A549 (cell line): ENCODE measurements around the gene CENPQ. TPM values are rescaled to one million over a fixed set of nuclear protein-coding genes. Genes with fewer than 3 reads are reported as not detected.

ENCODE experiments used
- ATAC-seq, 2 experiments: fragments of 200-7000 bp in 1 of 2; fragments of >200 bp in 1 of 2; cut with Nextera tagmentation in 1 of 2; cut with Tn5 transposase in 1 of 2; 3 replicates each; pipeline versions ENCODE4 v1.8.0 to v1.9.1; 2018 to 2020; ENCODE audit warnings: mild to moderate bottlenecking in 1 of 2, moderate library complexity in 1 of 2
- CTCF ChIA-PET: fragments of 300-600 bp; sonication (Branson Sonifier 250); formaldehyde crosslinking; extraction: SDS; loops from one replicate; lab custom pipeline; 2021; ENCODE audit warnings: antibody characterized with exemption, inconsistent platforms; lab: Yijun Ruan, JAX
- POLR2A ChIA-PET: fragments of 350-600 bp; formaldehyde crosslinking; extraction: SDS; loops from one replicate; lab custom pipeline; 2021; ENCODE audit warnings: antibody characterized with exemption, inconsistent platforms; lab: Yijun Ruan, JAX
- DNase-seq, 2 experiments: peaks; one replicate each; pipeline versions ENCODE4 v3.0.0 to v3.0.0-alpha.2; 2011 to 2016; ENCODE audit warnings: low read depth in 1 of 2, low spot score in 1 of 2
- FAIRE-seq: peaks from 2 replicates; lab custom pipeline; 2011; peaks lifted over from hg19 to GRCh38; lab: Jason Lieb, UNC
- H3K27ac ChIP-seq, 2 experiments: fragments of >200 bp; sonication (Bioruptor Twin); formaldehyde crosslinking; 3 replicates each; pipeline ENCODE4 v1.5.1; 2016 to 2017
- H3K4me1 ChIP-seq: fragments of >200 bp; sonication (Bioruptor Twin); formaldehyde crosslinking; 3 replicates; pipeline ENCODE4 v1.6.1; 2016
- H3K4me2 ChIP-seq: fragments of >200 bp; sonication (Bioruptor Twin); formaldehyde crosslinking; 3 replicates; pipeline ENCODE4 v1.6.1; 2016
- H3K4me3 ChIP-seq: fragments of >200 bp; sonication (Bioruptor Twin); formaldehyde crosslinking; 3 replicates; pipeline ENCODE4 v1.5.1; 2016
- H3K9me3 ChIP-seq: fragments of >200 bp; sonication (Bioruptor Twin); formaldehyde crosslinking; 3 replicates; pipeline ENCODE4 v1.6.1; 2016
- CBX2 ChIP-seq: fragments of 200-600 bp; sonication (generic); IDR thresholded peaks from 2 replicates; pipeline ENCODE4 v1.6.1; 2016; ENCODE audit warnings: low read depth, mild to moderate bottlenecking, borderline replicate concordance
- CBX8 ChIP-seq: fragments of 200-600 bp; sonication (generic); IDR thresholded peaks from 2 replicates; pipeline ENCODE4 v1.6.1; 2016
- CEBPB ChIP-seq, 2 experiments: fragments of >200 bp in 1 of 2; sonication (Bioruptor Twin) in 1 of 2; formaldehyde crosslinking in 1 of 2; IDR thresholded peaks; 2 replicates each; pipeline ENCODE4 v1.6.1; 2012 to 2016
- CTCF ChIP-seq: fragments of >200 bp; sonication (Bioruptor Twin); formaldehyde crosslinking; IDR thresholded peaks from 3 replicates; pipeline ENCODE4 v1.5.1; 2016
- EHMT2 ChIP-seq: fragments of 200-600 bp; sonication (generic); IDR thresholded peaks from 2 replicates; pipeline ENCODE4 v1.6.1; 2016; ENCODE audit warnings: antibody characterized with exemption, low read depth, mild to moderate bottlenecking, moderate library complexity
- FOSB ChIP-seq: fragments of 250-450 bp; sonication (Bioruptor Pico); IDR thresholded peaks from 2 replicates; pipeline ENCODE4 v1.5.0; 2020; ENCODE audit warnings: mild to moderate bottlenecking, moderate library complexity
- GATA3 ChIP-seq: IDR thresholded peaks from 2 replicates; pipeline ENCODE4 v1.6.1; 2012; ENCODE audit warnings: borderline replicate concordance
- HES2 ChIP-seq: fragments of >200 bp; sonication (Bioruptor Twin); formaldehyde crosslinking; IDR thresholded peaks from 2 replicates; pipeline ENCODE4 v1.6.1; 2016
- HMGXB4 ChIP-seq: fragments of 250-450 bp; sonication (Bioruptor Pico); IDR thresholded peaks from 2 replicates; pipeline ENCODE4 v1.5.0; 2021; ENCODE audit warnings: mild to moderate bottlenecking, moderate library complexity, borderline replicate concordance
- HOXA7 ChIP-seq: fragments of 250-450 bp; sonication (Bioruptor Pico); IDR thresholded peaks from 2 replicates; pipeline ENCODE4 v1.5.0; 2020; ENCODE audit warnings: mild to moderate bottlenecking, moderate library complexity
- JUNB ChIP-seq: fragments of >200 bp; sonication (Bioruptor Twin); formaldehyde crosslinking; IDR thresholded peaks from 2 replicates; pipeline ENCODE4 v1.6.1; 2016
- KDM5A ChIP-seq: fragments of 200-600 bp; sonication (generic); IDR thresholded peaks from 2 replicates; pipeline ENCODE4 v1.6.1; 2016; ENCODE audit warnings: antibody characterized with exemption, mild to moderate bottlenecking
- MAFK ChIP-seq: fragments of 450-650 bp; IDR thresholded peaks from 2 replicates; pipeline ENCODE4 v1.6.1; 2014; ENCODE audit not compliant: partially characterized antibody
- NPAS2 ChIP-seq: fragments of 250-450 bp; sonication (Bioruptor Pico); IDR thresholded peaks from 2 replicates; pipeline ENCODE4 v1.8.0; 2022; ENCODE audit warnings: mild to moderate bottlenecking, moderate library complexity, borderline replicate concordance
- POLR2AphosphoS2 ChIP-seq: conservative IDR thresholded peaks from 2 replicates; pipeline ENCODE4 v1.6.1; 2012; ENCODE audit warnings: low read length, improper control_type of control experiment, inconsistent platforms
- RAD21 ChIP-seq, 2 experiments: fragments of >200 bp in 1 of 2; sonication (Bioruptor Twin) in 1 of 2; formaldehyde crosslinking in 1 of 2; IDR thresholded peaks in 1 of 2; conservative IDR thresholded peaks in 1 of 2; 2 replicates in 1 of 2; 3 replicates in 1 of 2; pipeline ENCODE4 v1.6.1; 2012 to 2018; ENCODE audit warnings: inconsistent platforms in 1 of 2
- RARB ChIP-seq: fragments of 250-450 bp; sonication (Bioruptor Pico); IDR thresholded peaks from 2 replicates; pipeline ENCODE4 v1.8.0; 2021; ENCODE audit warnings: mild to moderate bottlenecking, moderate library complexity
- REST ChIP-seq: fragments of 200-600 bp; sonication (generic); IDR thresholded peaks from 2 replicates; pipeline ENCODE4 v1.6.1; 2016; ENCODE audit warnings: antibody characterized with exemption, mild to moderate bottlenecking, moderate library complexity
- SREBF2 ChIP-seq: fragments of 450-650 bp; IDR thresholded peaks from 2 replicates; pipeline ENCODE4 v1.6.1; 2014; ENCODE audit warnings: mild to moderate bottlenecking, moderate library complexity
- TP53 ChIP-seq: fragments of 250-450 bp; sonication (Bioruptor Pico); IDR thresholded peaks from 2 replicates; pipeline ENCODE4 v1.5.0; 2021; ENCODE audit warnings: mild to moderate bottlenecking, moderate library complexity
- ZC3H11A ChIP-seq: fragments of 450-650 bp; IDR thresholded peaks from 2 replicates; pipeline ENCODE4 v1.6.1; 2014; ENCODE audit warnings: antibody characterized with exemption, mild to moderate bottlenecking
- ZFP36 ChIP-seq: fragments of 450-650 bp; IDR thresholded peaks from 2 replicates; pipeline ENCODE4 v1.6.1; 2014; ENCODE audit warnings: borderline replicate concordance; ENCODE audit not compliant: partially characterized antibody
- WGBS: methylation state at CpG from one replicate; pipeline ENCODE4 v1.1.6; 2017; ENCODE audit errors: missing lambda C conversion rate; 5-methylcytosine and 5-hydroxymethylcytosine counted together
- polyA plus RNA-seq, 4 experiments: library from polyadenylated mRNA; depleted of rRNA in 3 of 4; stranded (reverse); fragments of >200 nt; fragmentation: RNase III in 1 of 4; extraction: RNeasy Plus Mini Kit Qiagen cat#74134 plus additional on column Dnase treatment in 1 of 4; gene quantifications; 2 replicates in 3 of 4; 3 replicates in 1 of 4; pipeline ENCODE4 v1.2.3, GENCODE V29; 2011 to 2017

CENPQ gene
- polyA plus RNA-seq, 2 of the 4 experiments (the other 2 are of a cell fraction) = 11.4 to 14.2 TPM

GRCh38 chr6:49526598-49526997 is 63.4 kb downstream of the CENPQ start:
- WGBS = 81% methylated on average over 10 of the region's 12 CpGs
- Histone ChIP-seq H3K4me2 (no peak overlapping the region), H3K27ac (no peak overlapping the region), H3K4me3 (no peak overlapping the region), H3K9me3 (no peaks in the 10 kb centered on the region), H3K4me1 (peaks cover 9% of the 10 kb centered on the region; the same call in 2 of the 3 replicates)
- no peak for FAIRE-seq
- no peak for ATAC-seq
- no peak for DNase-seq
- no peak for TF ChIP-seq RAD21 (conservative IDR thresholded peaks at IDR 0.05 in 1 of 2, IDR thresholded peaks at IDR 0.05 in 1 of 2)
- no peak for TF ChIP-seq ZFP36
- POLR2A ChIA-PET = no interaction called here
- CTCF ChIA-PET = no interaction called here

- POLR2A ChIA-PET = no interaction called here
- no peak overlapping the region for H3K4me3 ChIP-seq
- DNase-seq = no peak
- TF ChIP-seq CTCF (no peak), RARB (CRISPR knock-in tag) (no peak), REST (no peak), TP53 (CRISPR knock-in tag) (no peak), POLR2AphosphoS2 (no peak), GATA3 (no peak), HES2 (no peak), FOSB (CRISPR knock-in tag) (no peak), EHMT2 (no peak), HOXA7 (no peak), NPAS2 (CRISPR knock-in tag) (no peak), CBX2 (no peak), HMGXB4 (no peak), KDM5A (no peak), MAFK (no peak), JUNB (no peak), CBX8 (no peak), SREBF2 (no peak), CEBPB (IDR thresholded peaks at IDR 0.05) (no peak), ZC3H11A (no peak)
- CTCF ChIA-PET = no interaction called here
- ATAC-seq = no peak
- H3K4me2 ChIP-seq = no peak overlapping the region
- FAIRE-seq = no peak
- 47% methylated on average over 1 of the region's 1 CpG for WGBS
- no peak overlapping the region for H3K27ac ChIP-seq
- H3K4me1 ChIP-seq = peaks cover 12% of the 10 kb centered on the region; the same call in 2 of the 3 replicates
- H3K9me3 ChIP-seq = no peaks in the 10 kb centered on the region
Observed at GRCh38 chr6:49527320-49527719, 64.2 kb downstream of the CENPQ start.
